Measurements from ENCODE around the gene ENTPD1.
"Not testable (repeated sequence)": the region's sequence is repeated elsewhere in the genome, so short reads cannot be mapped to it uniquely, and the experiment has no call there.

Gene ENTPD1, protein sequence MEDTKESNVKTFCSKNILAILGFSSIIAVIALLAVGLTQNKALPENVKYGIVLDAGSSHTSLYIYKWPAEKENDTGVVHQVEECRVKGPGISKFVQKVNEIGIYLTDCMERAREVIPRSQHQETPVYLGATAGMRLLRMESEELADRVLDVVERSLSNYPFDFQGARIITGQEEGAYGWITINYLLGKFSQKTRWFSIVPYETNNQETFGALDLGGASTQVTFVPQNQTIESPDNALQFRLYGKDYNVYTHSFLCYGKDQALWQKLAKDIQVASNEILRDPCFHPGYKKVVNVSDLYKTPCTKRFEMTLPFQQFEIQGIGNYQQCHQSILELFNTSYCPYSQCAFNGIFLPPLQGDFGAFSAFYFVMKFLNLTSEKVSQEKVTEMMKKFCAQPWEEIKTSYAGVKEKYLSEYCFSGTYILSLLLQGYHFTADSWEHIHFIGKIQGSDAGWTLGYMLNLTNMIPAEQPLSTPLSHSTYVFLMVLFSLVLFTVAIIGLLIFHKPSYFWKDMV

DNA sequence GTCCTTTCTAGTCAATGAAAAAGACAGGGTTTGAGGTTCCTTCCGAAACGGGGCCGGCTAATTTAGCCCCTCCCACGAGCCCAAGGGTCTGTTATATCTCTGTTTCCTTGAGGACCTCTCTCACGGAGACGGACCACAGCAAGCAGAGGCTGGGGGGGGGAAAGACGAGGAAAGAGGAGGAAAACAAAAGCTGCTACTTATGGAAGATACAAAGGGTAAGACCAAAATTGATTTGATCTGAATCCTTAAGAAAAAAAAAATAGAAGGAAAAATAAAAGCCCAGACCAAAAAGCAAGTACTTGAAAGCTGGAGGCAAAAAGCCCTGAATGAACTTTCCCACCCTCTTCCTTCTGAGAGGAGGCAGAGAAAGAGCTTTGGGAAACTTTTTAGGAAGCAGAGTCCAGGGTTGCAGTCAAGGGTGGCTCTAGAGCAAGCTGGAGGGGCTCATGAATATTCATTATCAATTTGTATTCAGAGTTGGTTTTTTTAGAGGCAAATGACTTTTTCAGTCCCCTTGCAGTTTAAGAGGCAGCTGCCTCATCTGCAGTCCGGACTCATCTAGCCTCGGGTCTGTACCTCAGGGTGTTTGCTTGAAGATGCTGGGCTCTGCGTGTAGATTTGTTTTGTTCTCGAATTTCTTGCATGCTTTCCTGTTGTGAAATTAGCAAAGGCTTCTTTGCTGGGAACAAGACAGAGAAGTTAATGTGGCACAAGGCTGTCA, at the start of gene ENTPD1:
Gene ENTPD1 (plus strand): TSS at position 123 of the 721 bp plus-strand sequence. CDS start 77 bp downstream, at position 200.
- peaks cover 19% of the 10 kb centered on the region for H3K27me3 Mint-ChIP-seq
- H3K4me3 Mint-ChIP-seq = no peak within 1 kb of the TSS
- no peak within 1 kb of the TSS for H3K27ac Mint-ChIP-seq
- H3K4me1 Mint-ChIP-seq (ENCODE audit: low read depth) = peaks cover 1% of the 10 kb centered on the region
- no peaks in the 10 kb centered on the region for H3K9me3 Mint-ChIP-seq (ENCODE audit: low read depth)
- no peaks in the 10 kb centered on the region for H3K36me3 Mint-ChIP-seq

DNA sequence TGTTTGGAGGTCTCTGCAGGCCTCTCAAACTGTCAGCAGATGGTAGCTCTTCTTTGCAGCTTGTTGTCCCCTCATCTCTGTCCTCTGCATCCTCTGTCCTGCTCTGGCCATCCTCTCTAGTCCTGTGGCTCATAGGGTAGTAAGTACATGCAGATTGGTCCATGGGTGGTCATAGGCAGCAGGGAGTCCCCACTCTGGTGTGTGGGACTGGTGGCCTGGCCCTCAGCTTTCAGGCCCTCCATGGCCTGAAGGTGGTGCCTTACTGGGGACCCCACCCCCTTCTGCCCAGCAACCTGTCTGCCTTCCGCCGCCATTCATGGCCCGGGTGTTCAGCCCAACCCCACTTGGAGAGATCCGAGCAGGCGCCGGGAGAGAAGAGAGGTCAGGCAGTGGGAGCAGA, 49.4 kb upstream of the ENTPD1 start:
- Mint-ChIP-seq H3K27ac (no peak overlapping the region), H3K9me3 (ENCODE audit: low read depth) (no peaks in the 10 kb centered on the region), H3K4me3 (no peak overlapping the region), H3K36me3 (no peaks in the 10 kb centered on the region), H3K27me3 (no peaks in the 10 kb centered on the region), H3K4me1 (ENCODE audit: low read depth) (no peaks in the 10 kb centered on the region)

DNA sequence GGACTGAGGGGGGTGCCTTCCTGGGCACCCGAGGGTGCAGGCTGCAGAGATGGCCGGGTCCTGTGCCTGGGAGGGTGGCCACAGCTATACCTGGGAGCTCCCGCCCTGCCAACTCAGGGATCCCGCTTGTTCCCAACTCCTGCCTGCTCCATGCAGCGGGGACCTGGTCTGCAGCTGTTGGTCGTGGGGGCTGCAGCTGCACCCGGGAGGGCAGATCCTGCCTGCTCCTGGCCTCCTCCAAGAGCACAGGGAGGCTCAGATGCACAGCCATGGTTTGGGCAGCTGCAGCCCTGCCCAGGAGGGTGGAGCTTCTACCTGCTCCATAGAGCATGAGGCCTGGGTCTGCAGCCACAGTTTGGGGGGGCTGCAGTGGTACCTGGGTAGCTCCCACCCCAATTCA, 49.0 kb upstream of the ENTPD1 start:
- no peaks in the 10 kb centered on the region for H3K27me3 Mint-ChIP-seq
- H3K4me1 Mint-ChIP-seq (ENCODE audit: low read depth) = no peaks in the 10 kb centered on the region
- H3K36me3 Mint-ChIP-seq = no peaks in the 10 kb centered on the region
- H3K4me3 Mint-ChIP-seq = no peak overlapping the region
- no peaks in the 10 kb centered on the region for H3K9me3 Mint-ChIP-seq (ENCODE audit: low read depth)
- H3K27ac Mint-ChIP-seq = no peak overlapping the region

DNA sequence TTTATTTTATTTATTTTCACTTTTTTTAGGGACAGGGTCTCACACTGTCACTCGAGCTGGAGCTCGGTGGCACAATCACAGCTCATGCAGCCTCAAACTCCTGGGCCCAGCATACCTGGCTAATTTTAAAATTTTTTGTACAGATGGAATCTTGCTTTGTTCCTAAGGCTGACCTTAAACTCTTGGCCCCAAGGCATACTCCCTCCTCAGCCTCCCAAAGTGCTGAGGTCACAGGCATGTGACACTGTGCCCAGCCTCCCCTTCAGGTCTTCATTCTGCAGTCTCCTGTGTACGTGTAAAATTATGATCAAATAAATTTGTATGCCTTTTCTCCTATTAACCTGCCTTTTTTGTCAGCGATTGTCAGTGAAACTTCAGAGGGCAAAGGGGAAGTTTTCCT, 44.5 kb upstream of the ENTPD1 start:
- H3K27ac Mint-ChIP-seq = no peak overlapping the region

DNA sequence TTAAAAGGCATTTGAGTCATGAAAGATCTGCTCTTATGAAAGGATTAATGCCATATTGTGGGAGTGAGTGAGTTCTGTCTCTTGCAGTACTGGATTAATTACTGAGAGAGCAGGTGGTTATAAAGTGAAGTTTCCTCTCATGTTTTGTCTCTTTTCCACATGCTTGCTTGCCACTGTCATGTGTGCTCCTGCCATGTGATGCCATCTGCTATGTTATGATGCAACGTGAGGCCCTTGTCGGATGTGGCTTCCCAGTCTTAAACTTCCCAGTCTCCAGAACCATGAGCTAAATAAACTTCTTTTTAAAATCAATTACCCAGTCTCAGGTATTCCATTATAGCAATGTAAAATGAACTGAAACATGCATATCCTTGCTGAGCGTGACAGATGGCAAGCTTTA, 39.5 kb upstream of the ENTPD1 start:
- H3K27me3 Mint-ChIP-seq = peaks cover 3% of the 10 kb centered on the region
- H3K27ac Mint-ChIP-seq = no peak overlapping the region
- no peaks in the 10 kb centered on the region for H3K4me1 Mint-ChIP-seq (ENCODE audit: low read depth)
- H3K36me3 Mint-ChIP-seq = no peaks in the 10 kb centered on the region
- H3K9me3 Mint-ChIP-seq (ENCODE audit: low read depth) = no peaks in the 10 kb centered on the region
- no peak overlapping the region for H3K4me3 Mint-ChIP-seq

More for the DNA sequence above, 44.5 kb upstream of the ENTPD1 start:
- no peaks in the 10 kb centered on the region for H3K9me3 Mint-ChIP-seq (ENCODE audit: low read depth)
- H3K4me3 Mint-ChIP-seq = no peak overlapping the region
- H3K27me3 Mint-ChIP-seq = peaks cover 1% of the 10 kb centered on the region
- H3K36me3 Mint-ChIP-seq = no peaks in the 10 kb centered on the region
- no peaks in the 10 kb centered on the region for H3K4me1 Mint-ChIP-seq (ENCODE audit: low read depth)

DNA sequence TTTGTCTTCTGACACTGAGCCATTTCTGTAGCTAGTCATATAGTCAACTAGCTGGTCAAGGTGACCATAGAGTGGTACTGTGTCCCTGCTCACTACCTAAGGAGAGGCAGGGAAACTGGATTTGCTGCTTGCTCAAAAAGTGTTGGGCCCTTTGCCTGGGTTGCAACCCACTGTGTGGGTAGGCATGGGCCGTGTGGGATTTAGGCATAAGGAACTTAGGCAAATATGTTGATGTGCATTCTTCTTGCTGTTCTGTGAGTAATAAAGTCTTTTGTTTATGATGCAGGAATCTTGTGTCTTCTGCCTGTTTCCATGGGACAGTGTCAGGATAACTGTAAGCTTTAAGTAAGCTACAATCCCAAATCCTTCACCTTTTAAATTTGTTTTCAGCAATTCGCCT, 39.1 kb upstream of the ENTPD1 start:
- no peaks in the 10 kb centered on the region for H3K4me1 Mint-ChIP-seq (ENCODE audit: low read depth)
- H3K9me3 Mint-ChIP-seq (ENCODE audit: low read depth) = no peaks in the 10 kb centered on the region
- no peak overlapping the region for H3K27ac Mint-ChIP-seq
- no peaks in the 10 kb centered on the region for H3K36me3 Mint-ChIP-seq
- H3K27me3 Mint-ChIP-seq = peaks cover 3% of the 10 kb centered on the region
- no peak overlapping the region for H3K4me3 Mint-ChIP-seq

DNA sequence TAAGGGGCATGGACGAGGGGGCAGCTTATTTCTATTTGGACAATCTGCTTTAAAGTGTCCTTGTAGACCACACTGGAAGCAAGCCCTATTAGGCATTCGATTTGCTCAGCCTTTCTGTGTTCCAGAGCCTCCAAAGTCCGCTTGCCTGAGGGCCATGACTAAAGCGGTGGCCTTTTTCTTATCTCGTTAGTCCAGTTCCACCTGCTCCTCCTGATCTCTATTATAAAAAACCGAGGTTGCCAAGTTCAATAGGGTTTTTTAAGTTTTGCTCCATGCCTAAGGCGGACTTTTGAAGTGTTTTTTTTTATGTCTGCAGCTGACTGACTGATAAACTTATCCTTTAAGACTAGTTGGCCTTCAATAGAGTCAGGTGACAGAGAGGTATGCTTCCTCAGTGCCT, 35.2 kb upstream of the ENTPD1 start:
- H3K4me3 Mint-ChIP-seq; H3K27ac Mint-ChIP-seq; H3K4me1 Mint-ChIP-seq (ENCODE audit: low read depth); H3K36me3 Mint-ChIP-seq; H3K27me3 Mint-ChIP-seq; H3K9me3 Mint-ChIP-seq (ENCODE audit: low read depth): not testable (repeated sequence)

DNA sequence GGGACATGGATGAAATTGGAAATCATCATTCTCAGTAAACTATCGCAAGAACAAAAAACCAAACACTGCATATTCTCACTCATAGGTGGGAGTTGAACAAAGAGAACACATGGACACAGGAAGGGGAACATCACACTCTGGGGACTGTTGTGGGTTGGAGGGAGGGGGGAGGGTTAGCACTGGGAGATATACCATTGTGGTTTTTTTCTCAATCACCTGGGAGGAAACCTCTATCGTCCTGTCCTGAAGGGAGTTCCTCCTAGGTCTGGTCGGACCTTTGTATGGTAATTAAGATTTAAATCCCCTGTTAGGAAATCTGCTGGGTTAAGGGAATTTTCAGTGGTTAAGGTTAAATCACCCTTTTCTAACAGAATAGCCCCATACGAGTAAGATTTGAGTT, 33.5 kb upstream of the ENTPD1 start:
- H3K27me3 Mint-ChIP-seq; H3K4me1 Mint-ChIP-seq (ENCODE audit: low read depth); H3K27ac Mint-ChIP-seq; H3K4me3 Mint-ChIP-seq; H3K9me3 Mint-ChIP-seq (ENCODE audit: low read depth); H3K36me3 Mint-ChIP-seq: not testable (repeated sequence)

DNA sequence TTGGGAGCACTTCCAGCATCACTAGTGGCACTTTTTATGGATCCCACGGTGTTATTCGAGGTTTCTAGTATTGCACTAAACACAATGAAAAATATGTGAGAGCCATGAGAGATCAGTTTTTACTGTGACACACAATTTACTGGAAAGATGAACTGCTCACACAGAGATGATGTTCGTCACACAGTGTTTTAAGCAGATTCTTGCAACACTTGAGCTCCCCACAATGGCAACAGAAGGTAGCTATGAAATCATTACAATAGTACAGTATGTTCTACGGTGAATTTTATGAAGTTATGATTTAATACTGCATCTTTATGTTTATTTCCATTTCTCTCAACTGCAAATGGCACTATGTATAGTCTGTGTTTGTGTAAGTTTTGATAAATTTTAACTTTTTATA, 27.4 kb upstream of the ENTPD1 start:
- Mint-ChIP-seq H3K27me3 (peaks cover 13% of the 10 kb centered on the region), H3K9me3 (ENCODE audit: low read depth) (peaks cover 4% of the 10 kb centered on the region), H3K4me1 (ENCODE audit: low read depth) (no peaks in the 10 kb centered on the region), H3K27ac (no peak overlapping the region), H3K36me3 (peaks cover 3% of the 10 kb centered on the region), H3K4me3 (no peak overlapping the region)

DNA sequence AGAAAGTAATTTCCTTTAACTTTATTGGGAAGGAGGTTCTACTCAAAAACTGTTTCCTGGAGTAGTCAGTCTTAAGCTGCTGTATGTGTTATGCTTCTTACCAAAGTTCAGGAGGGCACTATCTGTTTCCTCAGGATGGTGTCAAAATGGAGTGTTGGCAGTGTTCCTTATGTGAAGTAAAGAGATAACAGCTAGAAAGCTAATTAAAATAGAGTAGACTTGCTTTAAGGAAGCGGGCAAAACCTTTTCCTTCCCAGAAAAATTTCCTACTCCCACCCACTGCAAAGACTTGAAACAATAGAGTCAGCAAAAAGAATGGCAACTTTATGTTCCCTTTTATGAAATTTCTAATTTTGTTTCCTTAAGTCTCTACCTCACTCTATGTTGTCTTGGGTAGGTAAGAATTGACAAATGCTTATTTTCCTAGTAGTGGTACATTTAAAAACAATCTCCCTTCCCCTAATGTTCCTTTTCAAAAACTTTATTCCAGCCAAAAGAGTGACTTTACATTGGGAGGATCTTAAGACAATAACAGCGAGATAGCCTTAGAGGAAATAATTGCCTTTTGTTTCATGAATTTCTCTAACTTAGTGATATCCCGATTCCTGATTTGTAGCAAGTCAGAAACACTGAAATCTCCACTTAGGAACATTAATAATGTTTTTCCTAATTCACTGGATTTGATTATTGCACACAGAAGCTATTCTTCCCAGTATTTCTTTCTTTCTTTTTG, 26.5 kb upstream of the ENTPD1 start:
- no peak overlapping the region for H3K4me3 Mint-ChIP-seq
- peaks cover 3% of the 10 kb centered on the region for H3K36me3 Mint-ChIP-seq
- H3K9me3 Mint-ChIP-seq (ENCODE audit: low read depth) = peaks cover 4% of the 10 kb centered on the region
- peaks cover 13% of the 10 kb centered on the region for H3K27me3 Mint-ChIP-seq
- H3K27ac Mint-ChIP-seq = no peak overlapping the region
- no peaks in the 10 kb centered on the region for H3K4me1 Mint-ChIP-seq (ENCODE audit: low read depth)

DNA sequence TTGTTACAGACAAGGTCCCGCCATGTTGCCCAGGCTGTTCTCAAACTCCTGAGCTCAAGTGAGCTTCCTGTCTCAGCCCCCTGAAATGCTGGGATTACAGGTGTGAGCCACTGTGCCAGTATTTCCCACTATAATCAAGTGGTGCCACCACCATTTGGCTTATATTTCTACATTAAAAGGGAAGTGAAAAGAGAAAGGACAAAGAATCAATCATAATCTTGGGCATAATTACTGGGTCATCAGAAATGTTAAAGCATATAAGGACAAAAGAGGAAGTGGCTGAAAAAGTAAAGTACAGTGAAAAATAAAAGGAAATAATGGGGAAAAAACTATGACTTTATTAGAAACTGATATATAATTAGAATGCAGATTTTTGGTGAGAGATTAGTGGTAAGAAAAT, 25.7 kb upstream of the ENTPD1 start:
- Mint-ChIP-seq H3K4me1 (ENCODE audit: low read depth) (no peaks in the 10 kb centered on the region), H3K9me3 (ENCODE audit: low read depth) (peaks cover 4% of the 10 kb centered on the region), H3K4me3 (no peak overlapping the region), H3K27ac (no peak overlapping the region), H3K36me3 (peaks cover 3% of the 10 kb centered on the region), H3K27me3 (peaks cover 13% of the 10 kb centered on the region)

DNA sequence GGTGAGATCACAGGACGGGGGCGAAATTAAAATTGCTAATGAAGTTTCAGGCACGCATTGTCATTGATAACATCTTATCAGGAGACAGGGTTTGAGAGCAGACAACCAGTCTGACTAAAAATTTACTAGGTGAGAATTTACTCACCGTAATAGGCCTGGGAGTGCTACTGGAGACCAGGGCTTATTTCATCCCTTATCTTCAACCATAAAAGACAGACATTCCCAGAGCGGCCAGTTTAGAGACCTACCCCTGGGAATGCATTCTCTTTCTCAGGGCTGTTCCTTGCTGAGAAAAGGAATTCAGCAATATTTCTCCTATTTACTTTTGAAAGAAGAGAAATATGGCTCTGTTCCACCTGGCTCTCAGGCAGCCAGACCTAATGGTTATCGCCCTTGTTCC, 23.1 kb upstream of the ENTPD1 start:
- H3K9me3 Mint-ChIP-seq (ENCODE audit: low read depth); H3K27ac Mint-ChIP-seq; H3K4me1 Mint-ChIP-seq (ENCODE audit: low read depth); H3K36me3 Mint-ChIP-seq; H3K4me3 Mint-ChIP-seq: not testable (repeated sequence)
- H3K27me3 Mint-ChIP-seq = peaks cover 18% of the 10 kb centered on the region

DNA sequence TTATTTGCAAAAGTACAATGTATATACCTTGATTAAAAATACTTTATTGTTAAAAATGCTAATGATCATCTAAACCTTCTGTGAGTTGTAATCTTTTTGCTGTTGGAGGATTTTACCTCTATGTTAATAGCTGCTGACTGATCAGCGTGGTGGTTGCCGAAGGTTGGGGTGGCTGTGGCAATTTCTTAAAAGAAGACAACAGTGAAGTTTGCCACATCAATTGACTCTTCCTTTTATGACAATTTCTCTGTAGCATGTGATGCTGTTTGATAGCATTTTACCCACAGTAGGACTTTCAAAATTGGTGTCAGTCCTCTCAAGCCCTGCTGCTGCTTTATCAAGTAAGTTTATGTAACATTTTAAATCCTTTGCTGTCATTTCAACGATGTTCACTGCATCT, 16.9 kb upstream of the ENTPD1 start:
- Mint-ChIP-seq H3K36me3 (no peaks in the 10 kb centered on the region), H3K4me1 (ENCODE audit: low read depth) (no peaks in the 10 kb centered on the region), H3K9me3 (ENCODE audit: low read depth) (no peaks in the 10 kb centered on the region), H3K4me3 (no peak overlapping the region), H3K27ac (no peak overlapping the region), H3K27me3 (peaks cover 13% of the 10 kb centered on the region)

DNA sequence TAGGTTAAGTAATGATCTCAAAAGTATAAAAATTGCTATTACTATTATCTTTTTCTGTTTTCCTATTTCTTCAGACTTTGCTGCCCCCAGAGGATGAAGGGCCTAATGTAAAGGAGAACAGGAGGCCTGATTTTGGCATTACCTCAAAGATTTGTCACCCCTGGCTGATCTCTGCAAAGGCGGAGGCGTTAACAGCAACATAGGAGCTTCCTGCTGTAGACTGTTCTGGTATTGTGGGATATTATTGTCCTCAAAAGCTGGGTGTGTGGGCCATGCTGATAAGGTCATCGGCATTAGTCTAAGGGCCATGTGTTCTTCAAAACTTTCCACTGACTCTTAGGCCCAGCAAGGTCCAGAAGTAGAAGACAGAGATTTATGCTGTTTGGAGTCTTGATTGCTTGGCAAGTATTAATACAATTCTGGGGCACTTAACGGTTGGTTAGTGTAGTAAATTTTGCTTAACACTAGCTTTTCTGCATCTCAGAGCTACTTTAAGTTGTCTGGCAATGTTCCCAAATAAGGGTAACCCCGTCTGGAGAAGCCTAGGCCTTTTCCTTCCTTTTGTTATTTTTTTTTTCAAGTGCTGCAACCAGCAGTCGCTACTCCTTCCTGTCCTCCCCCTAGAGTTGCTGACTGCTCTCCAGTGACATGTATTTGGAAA, 14.0 kb upstream of the ENTPD1 start:
- Mint-ChIP-seq H3K36me3 (peaks cover 2% of the 10 kb centered on the region), H3K27ac (no peak overlapping the region), H3K27me3 (peaks cover 12% of the 10 kb centered on the region), H3K4me1 (ENCODE audit: low read depth) (no peaks in the 10 kb centered on the region), H3K9me3 (ENCODE audit: low read depth) (peaks cover 8% of the 10 kb centered on the region), H3K4me3 (no peak overlapping the region)

DNA sequence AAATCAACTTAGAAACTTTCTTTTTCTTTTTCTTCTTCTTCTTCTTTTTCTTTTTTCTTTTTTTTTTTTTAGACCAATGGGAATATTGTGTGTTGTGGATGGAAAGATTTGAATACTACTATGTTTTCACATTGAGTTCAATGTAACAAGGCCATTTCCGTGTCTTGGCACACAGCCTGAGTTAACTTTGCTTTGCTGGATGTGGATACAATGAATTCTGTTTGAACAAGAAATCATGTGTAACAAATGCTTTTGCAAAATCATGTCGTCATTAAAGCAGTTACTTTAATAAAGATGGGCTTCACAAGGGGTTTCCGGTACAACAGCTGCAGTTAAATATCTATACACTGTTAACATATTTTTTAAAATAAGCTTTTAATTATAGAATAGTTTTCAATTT, 13.5 kb upstream of the ENTPD1 start:
- H3K9me3 Mint-ChIP-seq (ENCODE audit: low read depth) = peaks cover 8% of the 10 kb centered on the region
- H3K4me3 Mint-ChIP-seq = no peak overlapping the region
- no peak overlapping the region for H3K27ac Mint-ChIP-seq
- H3K27me3 Mint-ChIP-seq = peaks cover 10% of the 10 kb centered on the region
- no peaks in the 10 kb centered on the region for H3K4me1 Mint-ChIP-seq (ENCODE audit: low read depth)
- H3K36me3 Mint-ChIP-seq = peaks cover 2% of the 10 kb centered on the region

Data from activated naive CD8-positive, alpha-beta T cell (primary cell).